Brain pericyte (primary cell): ENCODE data around the gene PCDH15.

Experiments used
- DNase-seq: peaks from one replicate; pipeline ENCODE4 v3.0.0-alpha.2; 2012; ENCODE audit warnings: low read depth, low spot score

The PCDH15 gene

GRCh38 chr10:53852450-53853175 is 948.4 kb downstream of the PCDH15 start:
- DNase-seq = no peak

DNA sequence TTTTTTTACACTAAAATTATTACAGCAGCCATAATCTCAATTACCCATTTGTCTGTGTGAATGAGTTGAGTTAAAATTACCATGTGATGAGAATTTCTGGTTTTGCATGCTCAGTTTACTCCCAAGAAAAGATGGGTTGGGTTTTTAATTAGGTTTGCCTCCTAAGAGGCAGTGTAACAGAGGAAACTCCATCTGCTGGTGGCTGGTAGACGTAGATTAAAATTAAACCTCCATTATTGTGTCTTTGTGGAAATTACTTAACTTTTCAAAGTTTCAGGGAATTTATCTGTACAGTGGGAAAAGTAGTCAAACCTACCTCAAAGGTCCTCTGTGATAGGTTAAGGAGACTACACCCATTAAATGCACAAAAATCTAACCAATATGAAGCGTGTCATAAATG is 954.2 kb downstream of the PCDH15 start:
- DNase-seq = no peak

- no peak for DNase-seq
Observed at GRCh38 chr10:53843736-53844362, 957.2 kb downstream of the PCDH15 start.

GRCh38 chr10:53841483-53842145 is 959.4 kb downstream of the PCDH15 start:
- DNase-seq = no peak

DNA sequence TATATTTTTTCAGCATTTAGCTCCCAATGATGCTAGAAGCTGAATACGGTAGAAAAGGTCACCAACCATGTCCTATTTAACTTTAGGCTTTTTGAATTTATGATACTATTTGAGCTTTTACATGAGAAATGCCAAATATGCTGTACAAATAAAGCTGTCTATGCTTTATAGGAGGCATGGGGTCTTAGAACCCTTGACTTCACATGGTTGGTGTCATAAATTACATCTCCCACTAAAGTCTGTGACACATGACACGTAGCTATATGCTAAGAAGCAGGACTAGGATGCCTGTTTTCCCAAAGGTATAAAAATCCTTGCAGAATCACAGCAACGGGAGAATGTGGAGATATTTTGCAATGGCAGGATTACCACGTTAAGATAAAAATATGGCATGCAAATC is 960.4 kb downstream of the PCDH15 start:
- no peak for DNase-seq

DNA sequence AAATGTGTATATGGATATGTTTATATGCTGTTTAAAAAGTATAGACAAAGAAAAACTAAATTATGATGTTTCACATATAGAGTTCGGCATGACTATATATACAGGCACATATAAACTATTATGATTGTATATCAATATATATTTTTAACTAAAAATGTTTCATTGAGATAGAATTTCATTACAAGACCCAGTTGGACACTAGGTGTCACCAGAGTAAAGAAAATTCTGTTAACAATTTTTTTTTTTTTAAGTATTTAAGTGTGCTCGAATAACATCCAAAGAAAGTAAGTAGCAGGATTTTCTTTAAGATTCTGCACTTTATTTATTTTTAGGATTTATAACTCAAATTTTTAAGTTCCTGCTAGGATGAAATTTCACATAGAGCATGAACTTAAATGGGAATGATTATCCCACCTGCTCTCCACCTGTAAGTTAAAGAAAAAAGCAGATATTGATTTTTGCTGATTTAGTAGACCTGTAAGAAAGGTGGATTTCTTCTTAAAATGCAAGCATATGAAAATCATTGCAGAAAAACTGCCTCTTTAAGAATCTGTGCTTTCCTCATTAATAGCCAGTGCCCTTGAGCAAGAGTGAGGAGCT is 961.5 kb downstream of the PCDH15 start:
- no peak for DNase-seq

DNA sequence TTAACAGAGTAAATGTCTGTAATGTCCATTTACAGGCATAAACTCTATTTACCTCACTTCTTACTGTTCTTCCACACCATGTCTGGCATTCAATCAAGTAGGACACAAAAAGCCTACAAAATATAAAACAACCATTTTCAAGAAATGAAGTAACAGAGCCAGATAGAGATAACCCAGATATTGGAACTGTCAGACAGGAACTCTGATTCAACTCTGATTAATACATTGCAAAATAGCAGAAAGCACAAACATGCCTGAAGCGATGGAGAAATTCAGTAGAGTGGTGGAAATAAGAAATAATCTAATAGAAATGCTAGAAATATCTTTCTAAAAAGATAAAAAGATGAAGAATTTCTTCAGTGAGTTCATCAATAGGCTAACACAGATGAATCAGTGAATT is 964.4 kb downstream of the PCDH15 start:
- DNase-seq = no peak

GRCh38 chr10:53833908-53834307 is 967.1 kb downstream of the PCDH15 start:
- no peak for DNase-seq

GRCh38 chr10:53827261-53827660 is 973.8 kb downstream of the PCDH15 start:
- DNase-seq = no peak

DNA sequence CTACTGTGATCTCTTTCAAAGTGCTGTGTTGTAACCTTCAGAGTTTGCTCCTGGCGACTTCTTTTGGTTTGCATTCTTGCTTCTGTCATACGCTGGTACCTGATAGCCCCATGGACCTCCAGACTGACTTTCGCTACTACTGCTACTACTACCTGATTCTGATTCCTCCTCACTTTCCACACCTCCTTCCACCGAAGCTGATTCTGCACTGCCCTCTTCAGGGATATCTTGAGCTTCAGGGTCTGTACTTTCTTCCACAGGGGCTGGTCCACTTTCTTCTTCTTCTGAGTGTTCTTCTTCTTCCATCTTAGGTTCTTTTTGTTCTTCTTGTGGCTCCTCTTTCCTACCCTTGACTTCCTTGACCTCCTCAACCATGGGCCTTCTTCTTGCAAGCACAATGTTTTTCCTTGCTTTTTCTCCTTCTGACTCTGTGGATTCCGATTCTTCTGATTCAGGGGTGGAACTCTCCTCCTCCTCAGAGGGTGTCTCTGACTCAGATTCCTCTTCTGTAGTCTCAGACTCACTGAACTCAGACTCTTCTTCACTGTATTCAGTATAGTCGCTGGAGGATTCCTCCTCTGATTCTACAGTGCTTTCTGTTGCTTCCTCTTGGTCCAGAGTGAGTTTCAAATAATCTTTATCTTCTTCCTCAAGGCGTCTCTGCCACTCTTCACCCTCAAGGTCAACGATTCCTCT is 992.2 kb downstream of the PCDH15 start:
- DNase-seq = no peak

DNA sequence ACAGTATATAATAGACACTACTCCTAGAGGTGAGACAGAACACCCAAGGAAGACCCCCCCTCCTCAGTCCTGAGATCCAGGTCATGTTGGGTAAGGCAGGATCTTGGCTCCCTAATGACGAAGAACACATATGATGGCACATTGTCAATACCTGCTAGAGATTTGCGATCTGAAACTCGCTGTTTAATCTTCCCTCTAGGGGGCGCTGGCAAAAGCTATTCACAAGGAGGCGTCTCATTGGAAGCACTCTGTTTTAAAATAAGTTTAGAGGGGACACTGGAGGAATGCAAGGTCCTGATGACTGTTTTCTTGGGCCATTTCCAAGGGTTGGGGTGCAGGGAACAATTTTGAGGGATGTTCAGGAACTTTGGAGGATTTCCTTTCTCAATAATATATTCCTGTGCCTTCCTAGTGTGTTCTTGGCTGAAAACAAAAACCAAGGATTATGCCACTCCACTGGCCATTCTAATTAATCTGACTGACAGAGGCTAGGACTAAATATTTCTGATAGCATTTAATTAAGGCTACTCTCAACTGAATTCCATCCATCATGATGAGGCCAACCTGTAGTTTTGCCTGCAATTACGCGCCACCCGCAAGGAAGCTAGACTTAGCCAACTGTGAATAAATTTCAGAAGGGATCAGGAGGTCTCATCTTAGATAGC is 1014.7 kb downstream of the PCDH15 start:
- DNase-seq = no peak

DNA sequence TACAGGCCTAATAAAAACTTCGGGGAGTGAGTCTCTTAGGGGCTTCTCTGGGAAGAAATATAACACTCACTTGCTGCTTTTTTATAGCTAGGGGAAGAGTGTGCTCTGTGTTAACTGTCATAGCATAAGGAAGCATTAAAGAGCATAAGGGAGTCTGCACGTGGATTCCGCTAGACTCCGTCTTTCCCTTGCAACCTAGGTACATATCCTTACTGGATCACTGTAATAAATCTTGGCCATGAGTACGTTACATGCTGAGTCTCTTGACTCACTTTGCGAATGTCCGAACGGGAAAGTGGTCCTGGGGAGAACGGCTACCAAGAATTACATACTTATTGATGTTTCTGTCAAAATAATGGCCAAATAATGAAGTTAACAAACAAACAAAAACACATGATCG is 1029.3 kb downstream of the PCDH15 start:
- DNase-seq = no peak

DNA sequence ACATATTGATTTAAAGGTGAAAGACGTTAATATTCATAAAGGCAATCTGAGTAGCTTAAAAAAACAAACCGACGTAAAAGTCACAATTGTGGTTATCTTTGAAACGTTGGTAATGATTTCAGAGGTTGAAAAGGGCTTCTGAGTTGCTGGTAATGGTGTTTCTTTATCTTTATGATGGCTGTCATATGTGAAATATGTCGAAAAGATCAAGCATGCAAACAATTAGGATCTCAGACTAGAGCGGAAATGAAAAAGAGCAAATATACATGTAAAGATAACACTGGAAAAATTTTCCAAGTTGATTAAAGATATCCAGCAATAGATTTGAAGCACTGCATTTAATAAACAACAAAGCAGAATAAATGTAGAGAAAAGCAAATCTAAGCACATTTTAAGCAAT is 1030.1 kb downstream of the PCDH15 start:
- DNase-seq = no peak

GRCh38 chr10:53765311-53765710 is 1035.7 kb downstream of the PCDH15 start:
- no peak for DNase-seq

GRCh38 chr10:53754596-53755250 is 1046.3 kb downstream of the PCDH15 start:
- no peak for DNase-seq
